Measurements from ENCODE around the gene REEP5. TPM values are rescaled to one million over a fixed set of nuclear protein-coding genes. Genes with fewer than 3 reads are reported as not detected.

The REEP5 gene
- total and polyA plus RNA-seq, 9 of the 15 experiments (the other 6 are each of a cell fraction or from before 2014, with no cell fraction given), result 14.7 to 102 (median 36.0) TPM

GRCh38 chr5:112860929-112861637 lies 60.9 kb downstream of the REEP5 start, which contains the start of gene SRP19:
SRP19 (plus strand) TSS chr5:112861287; CDS start chr5:112861377, 90 bp downstream.
- Histone ChIP-seq H3K36me3 (ENCODE audit: control insufficient read depth, insufficient read depth, low read length) (peaks cover 36% of the 10 kb centered on the region), H3K9ac (ENCODE audit: insufficient read depth in 1 of 2, low read depth in 2 of 2, low read length in 2 of 2) (peak within 1 kb of the TSS; percentile 94 to 98), H4K20me1 (replicated peaks; ENCODE audit: control insufficient read depth, insufficient read depth, low read length) (no peaks in the 10 kb centered on the region), H3K27ac (ENCODE audit: extremely low read depth, low read depth, low read length) (peak within 1 kb of the TSS; percentile 81), H3K4me3 (peak within 1 kb of the TSS; percentile 82), H3K4me1 (replicated peaks in 1 of 2; ENCODE audit: control insufficient read depth in 2 of 2, insufficient read depth in 2 of 2, low read length in 2 of 2) (peaks cover 0 to 12% of the 10 kb centered on the region in 2 experiments; a peak in 2 of 5 replicates), H3K9me3 (replicated peaks; ENCODE audit: control insufficient read depth, insufficient read depth, low read depth, low read length) (no peaks in the 10 kb centered on the region), H3K4me2 (ENCODE audit: insufficient read depth, low read length) (peak within 1 kb of the TSS; percentile 85), H3K9me1 (ENCODE audit: control insufficient read depth, insufficient read depth, low read length) (no peaks in the 10 kb centered on the region), H3K27me3 (ENCODE audit: control insufficient read depth in 2 of 2, insufficient read depth in 2 of 2, low read length in 2 of 2) (no peaks in the 10 kb centered on the region), H3K79me2 (ENCODE audit: control insufficient read depth, insufficient read depth, low read length) (peaks cover 44% of the 10 kb centered on the region), H2AFZ (ENCODE audit: low read depth, low read length) (peak within 1 kb of the TSS; percentile 96)
- FAIRE-seq, result peak; percentile 93
- intact Hi-C loops (cut with micrococcal nuclease), result loop anchor here (1.0 to 5.0 kb wide), 3 partner anchors 60 to 169 kb away; partner anchors contain the start of gene DCP2
- 4% methylated on average over 43 of the region's 47 CpGs for WGBS (ENCODE audit: insufficient coverage, low coverage, missing lambda C conversion rate)
- POLR2A ChIA-PET, result interaction anchor here (0.6 to 2.0 kb wide), 13 partner anchors 9 to 305 kb away, joined by 3 to 12 read pairs (median 3); partner anchors contain the start of gene REEP5
- ATAC-seq, result peak; percentile 98
- peak; percentile 88 to 98 (median 92) for DNase-seq (ENCODE audit: extremely low read depth in 1 of 4, low spot score in 3 of 4)
- CTCF ChIA-PET (ENCODE audit: low intra/inter-chr PET ratio), result no interaction called here
- in situ Hi-C loops (cut with MboI), result no loop called here
- BruUV-seq (replicated peaks), result no TSS peak
- TF ChIP-seq TEAD2 (tag; IDR thresholded peaks at IDR 0.05) (no peak), SPI1 (IDR thresholded peaks at IDR 0.05; ENCODE audit: borderline replicate concordance, low read depth, low read length) (peak; percentile 57; the same call in 1 of the 2 replicates), SRSF1 (IDR thresholded peaks at IDR 0.05; ENCODE audit: low read depth, low read length) (no peak), ZBTB43 (CRISPR knock-in tag; IDR thresholded peaks at IDR 0.05) (peak; percentile 91), CAMTA2 (CRISPR knock-in tag; conservative IDR thresholded peaks at IDR 0.05) (no peak), CGGBP1 (CRISPR knock-in tag; IDR thresholded peaks at IDR 0.05) (no peak), ZNF408 (CRISPR knock-in tag; IDR thresholded peaks at IDR 0.05; ENCODE audit: low read depth) (no peak), ZNF175 (CRISPR knock-in tag; IDR thresholded peaks at IDR 0.05; ENCODE audit: low read depth) (peak; percentile 72; the same call in 1 of the 2 replicates), RBM14 (IDR thresholded peaks at IDR 0.05; ENCODE audit: borderline replicate concordance, insufficient read depth, low read depth, low read length) (no peak), ZFP36 (IDR thresholded peaks at IDR 0.05; ENCODE audit: low read depth, low read length, partially characterized antibody) (no peak), MAX (CRISPR knock-in tag; IDR thresholded peaks at IDR 0.05) (peak; percentile 99), CUX1 (CRISPR knock-in tag; IDR thresholded peaks at IDR 0.05) (no peak), SNAPC5 (CRISPR knock-in tag; IDR thresholded peaks at IDR 0.05) (no peak)
